B cell (primary cell): ENCODE data around the gene MRPL47. TPM values are rescaled to one million over a fixed set of nuclear protein-coding genes. Genes with fewer than 3 reads are reported as not detected.
A peak's percentile ranks its signal among the peaks of the same experiment; 100 is the strongest.

ENCODE experiments used
- ATAC-seq: fragments of 200-7000 bp; cut with Tn5 transposase; one replicate; pipeline ENCODE4 v1.10.0; 2021; ENCODE audit warnings: low read depth, mild to moderate bottlenecking, moderate number of reproducible peaks, moderate library complexity
- CTCF ChIA-PET: fragments of 350-600 bp; sonication (Branson Sonifier 250); formaldehyde crosslinking; loops from one replicate; lab custom pipeline; 2021; ENCODE audit warnings: antibody characterized with exemption, inconsistent platforms; lab: Charles Lee
- POLR2A ChIA-PET: fragments of 350-600 bp; sonication (Branson Sonifier 250); formaldehyde crosslinking; loops from one replicate; lab custom pipeline; 2021; ENCODE audit warnings: antibody characterized with exemption; lab: Charles Lee
- DNase-seq: peaks from one replicate; pipeline ENCODE4 v3.0.0; 2013
- H2AFZ ChIP-seq: 2 replicates; pipeline ENCODE4 v1.6.1; 2012; ENCODE audit warnings: mild to moderate bottlenecking, low read depth, low read length; ENCODE audit not compliant: insufficient read depth, poor library complexity, severe bottlenecking
- H3K27ac ChIP-seq, 2 donors: 1 replicate in 1 of 2; 2 replicates in 1 of 2; pipeline ENCODE4 v1.5.1; 2012 to 2013; ENCODE audit warnings: low read length in 2 of 2, mild to moderate bottlenecking in 2 of 2, moderate library complexity in 1 of 2
- H3K27me3 ChIP-seq, 4 experiments: fragments of 200-600 bp in 1 of 4; sonication (generic) in 1 of 4; replicated peaks in 1 of 4; 1 replicate in 2 of 4; 2 replicates in 2 of 4; pipeline versions ENCODE4 v1.6.1 to v1.7.0; 2013 to 2016; ENCODE audit warnings: low read length in 3 of 4, mild to moderate bottlenecking in 2 of 4, mixed read lengths in 1 of 4, moderate library complexity in 1 of 4; ENCODE audit not compliant: insufficient read depth in 4 of 4, control insufficient read depth in 3 of 4; ENCODE audit errors: control extremely low read depth in 1 of 4
- H3K36me3 ChIP-seq, 2 experiments: replicated peaks in 1 of 2; 1 replicate in 1 of 2; 2 replicates in 1 of 2; pipeline versions ENCODE4 v1.6.1 to v1.7.1; 2013; ENCODE audit warnings: low read length in 1 of 2; ENCODE audit not compliant: insufficient read depth in 2 of 2, control insufficient read depth in 1 of 2; ENCODE audit errors: control extremely low read depth in 1 of 2, extremely low read depth in 1 of 2
- H3K4me1 ChIP-seq, 2 donors: fragments of 200-600 bp in 1 of 2; sonication (generic) in 1 of 2; 1 replicate in 1 of 2; 2 replicates in 1 of 2; pipeline versions ENCODE4 v1.5.1 to v1.6.1; 2013 to 2017; ENCODE audit warnings: low read length in 2 of 2; ENCODE audit not compliant: control insufficient read depth in 2 of 2, insufficient read depth in 2 of 2
- H3K4me2 ChIP-seq: replicated peaks from 2 replicates; pipeline ENCODE3; 2012; ENCODE audit warnings: mild to moderate bottlenecking, low read depth, low read length; ENCODE audit not compliant: poor library complexity, severe bottlenecking
- H3K4me3 ChIP-seq, 5 experiments: fragments of 200-600 bp in 1 of 5; sonication (generic) in 1 of 5; 1 replicate in 3 of 5; 2 replicates in 2 of 5; pipeline versions ENCODE4 v1.5.1 to v1.7.0; 2011 to 2016; ENCODE audit warnings: low read length in 4 of 5, mild to moderate bottlenecking in 4 of 5, low read depth in 2 of 5, control low read depth in 1 of 5, moderate library complexity in 1 of 5; ENCODE audit not compliant: insufficient read depth in 1 of 5; ENCODE audit errors: control extremely low read depth in 1 of 5, extremely low read depth in 1 of 5
- H3K79me2 ChIP-seq: fragments of 200-600 bp; sonication (generic); one replicate; pipeline ENCODE4 v1.6.0; 2016; ENCODE audit warnings: low read length; ENCODE audit not compliant: control insufficient read depth, insufficient read depth
- H3K9ac ChIP-seq: fragments of 200-600 bp; sonication (generic); 2 replicates; pipeline ENCODE4 v1.6.1; 2017; ENCODE audit warnings: mild to moderate bottlenecking, low read length, moderate library complexity
- H3K9me3 ChIP-seq, 3 donors: one replicate each; pipeline versions ENCODE4 v1.6.1 to v1.7.1; 2013; ENCODE audit warnings: low read length in 2 of 3; ENCODE audit not compliant: control insufficient read depth in 2 of 3, insufficient read depth in 1 of 3; ENCODE audit errors: control extremely low read depth in 1 of 3
- H4K20me1 ChIP-seq: 2 replicates; pipeline ENCODE4 v1.6.0; 2012; ENCODE audit warnings: mild to moderate bottlenecking, low read length; ENCODE audit not compliant: insufficient read depth, control insufficient read depth, poor library complexity, severe bottlenecking
- H3K27ac Mint-ChIP-seq: one replicate; pipeline ENCODE4 v1.8.0; 2021; ENCODE audit warnings: mixed read lengths
- H3K27me3 Mint-ChIP-seq: one replicate; pipeline ENCODE4 v1.8.0; 2021; ENCODE audit warnings: mixed read lengths
- H3K4me1 Mint-ChIP-seq: one replicate; pipeline ENCODE4 v1.8.0; 2021; ENCODE audit warnings: mixed read lengths
- H3K4me3 Mint-ChIP-seq: one replicate; pipeline ENCODE4 v1.8.0; 2021; ENCODE audit warnings: mixed read lengths
- H3K9me3 Mint-ChIP-seq: one replicate; pipeline ENCODE4 v1.8.0; 2022; ENCODE audit warnings: mixed read lengths; ENCODE audit not compliant: insufficient read depth
- EZH2 ChIP-seq: IDR thresholded peaks from 2 replicates; pipeline ENCODE4 v1.6.1; 2012; ENCODE audit warnings: borderline replicate concordance, low read depth, mild to moderate bottlenecking, moderate library complexity, low read length; ENCODE audit not compliant: insufficient read depth, poor library complexity, severe bottlenecking
- WGBS: methylation state at CpG from one replicate; pipeline ENCODE4 v1.1.5; 2013; ENCODE audit warnings: missing lambda C conversion rate; ENCODE audit not compliant: insufficient coverage; 5-methylcytosine and 5-hydroxymethylcytosine counted together
- intact Hi-C: fragments of 100-400 bp; cut with micrococcal nuclease; formaldehyde crosslinking; loops from one replicate; pipeline ENCODE4 v1.10.0; 2022
- polyA plus RNA-seq: library from polyadenylated mRNA; depleted of rRNA; stranded (reverse); fragments of >200 nt; gene quantifications from 2 replicates; pipeline ENCODE4 v1.2.3, GENCODE V29; 2012
- total RNA-seq, 2 donors: library from RNA; stranded (reverse); fragments of 120-200 nt in 1 of 2; gene quantifications; 1 replicate in 1 of 2; 2 replicates in 1 of 2; pipeline versions ENCODE4 v1.2.3 to v1.2.4, GENCODE V29; 2013 to 2022
- TF ChIP-seq, protein P1 (sequence below): fragments of 200-600 bp; IDR thresholded peaks from one replicate; pipeline ENCODE4 v1.8.0; 2022; ENCODE audit warnings: antibody characterized with exemption, mild to moderate bottlenecking

Gene MRPL47
- total and polyA plus RNA-seq, 2 donors (not counting 1 experiment from before 2014, with no cell fraction given) = 7.5 to 22.0 TPM

DNA sequence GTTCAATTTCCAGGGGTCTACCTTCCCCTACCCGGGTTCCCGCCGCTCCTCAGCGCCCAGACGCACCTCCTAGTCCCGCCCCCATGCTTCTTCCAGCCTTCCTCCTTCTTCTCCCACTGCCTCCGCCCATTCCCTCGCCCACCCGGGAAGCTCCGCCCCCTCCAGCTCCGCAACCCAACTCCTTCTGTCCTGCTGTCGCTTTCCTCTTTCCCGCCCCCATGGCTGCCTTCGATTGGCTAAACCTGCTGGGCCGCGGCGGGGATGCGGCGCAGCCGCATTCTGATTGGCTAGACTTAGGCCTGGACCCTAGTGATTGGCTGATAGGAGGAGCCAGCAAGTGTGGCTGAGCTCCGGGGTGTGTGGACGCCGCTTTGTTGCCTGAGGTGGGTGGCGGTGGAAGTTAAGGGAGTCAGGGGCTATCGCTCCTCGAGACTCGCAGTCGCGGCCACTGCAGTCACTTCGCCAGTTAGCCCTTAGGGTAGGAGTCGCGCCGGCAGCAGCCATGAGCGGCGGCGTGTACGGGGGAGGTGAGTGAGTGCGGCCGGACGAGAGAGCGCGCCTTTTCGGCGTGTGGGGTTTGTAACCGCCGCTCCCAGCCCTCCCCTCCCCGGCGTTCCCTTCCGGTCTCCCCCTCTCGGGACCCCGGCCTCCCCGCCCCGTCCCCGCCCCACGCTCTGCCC, 41.7 kb downstream of the MRPL47 start, which contains the start of gene ACTL6A:
ACTL6A (plus strand) TSS at position 336 of the 680 bp plus-strand sequence; CDS start at position 503, 167 bp downstream.
- Histone ChIP-seq H3K79me2 (peaks cover 37% of the 10 kb centered on the region), H3K36me3 (no peaks in the 10 kb centered on the region), H3K9me3 (no peaks in the 10 kb centered on the region), H3K4me3 (peak within 1 kb of the TSS; percentile 55 to 87 (median 83)), H3K27me3 (no peaks in the 10 kb centered on the region), H3K27ac (peak within 1 kb of the TSS; percentile 58 to 73), H3K4me2 (peak within 1 kb of the TSS; percentile 84), H3K4me1 (peaks cover 9% of the 10 kb centered on the region in 2 donors), H3K9ac (peak within 1 kb of the TSS; percentile 75), H2AFZ (peak within 1 kb of the TSS; percentile 90), H4K20me1 (peaks cover 13% of the 10 kb centered on the region)
- H3K4me3 Mint-ChIP-seq = peak within 1 kb of the TSS; percentile 98
- WGBS = under 1% methylated on average over 51 of the region's 55 CpGs
- no peaks in the 10 kb centered on the region for H3K9me3 Mint-ChIP-seq
- TF ChIP-seq, protein P1, sequence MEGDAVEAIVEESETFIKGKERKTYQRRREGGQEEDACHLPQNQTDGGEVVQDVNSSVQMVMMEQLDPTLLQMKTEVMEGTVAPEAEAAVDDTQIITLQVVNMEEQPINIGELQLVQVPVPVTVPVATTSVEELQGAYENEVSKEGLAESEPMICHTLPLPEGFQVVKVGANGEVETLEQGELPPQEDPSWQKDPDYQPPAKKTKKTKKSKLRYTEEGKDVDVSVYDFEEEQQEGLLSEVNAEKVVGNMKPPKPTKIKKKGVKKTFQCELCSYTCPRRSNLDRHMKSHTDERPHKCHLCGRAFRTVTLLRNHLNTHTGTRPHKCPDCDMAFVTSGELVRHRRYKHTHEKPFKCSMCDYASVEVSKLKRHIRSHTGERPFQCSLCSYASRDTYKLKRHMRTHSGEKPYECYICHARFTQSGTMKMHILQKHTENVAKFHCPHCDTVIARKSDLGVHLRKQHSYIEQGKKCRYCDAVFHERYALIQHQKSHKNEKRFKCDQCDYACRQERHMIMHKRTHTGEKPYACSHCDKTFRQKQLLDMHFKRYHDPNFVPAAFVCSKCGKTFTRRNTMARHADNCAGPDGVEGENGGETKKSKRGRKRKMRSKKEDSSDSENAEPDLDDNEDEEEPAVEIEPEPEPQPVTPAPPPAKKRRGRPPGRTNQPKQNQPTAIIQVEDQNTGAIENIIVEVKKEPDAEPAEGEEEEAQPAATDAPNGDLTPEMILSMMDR = no peak
- TF ChIP-seq EZH2 = no peak
- ATAC-seq (peak; percentile 90), DNase-seq (peak; percentile 98)
- ChIA-PET CTCF (interaction anchor here (0.6 to 3.9 kb wide), 17 partner anchors 42 to 488 kb away, joined by 3 to 24 read pairs (median 4); partner anchors contain the start of genes MFN1, MRPL47, NDUFB5 and PIK3CA), POLR2A (interaction anchor here (0.6 to 1.3 kb wide), 4 partner anchors 216 to 488 kb away, joined by 3 to 5 read pairs (median 3); no protein-coding TSS in a partner anchor)
- no peaks in the 10 kb centered on the region for H3K27me3 Mint-ChIP-seq
- H3K27ac Mint-ChIP-seq = peak within 1 kb of the TSS; percentile 94
- H3K4me1 Mint-ChIP-seq = peaks cover 26% of the 10 kb centered on the region
- intact Hi-C loops = loop anchor here (1.0 to 2.0 kb wide), 7 partner anchors 42 to 545 kb away; partner anchors contain the start of genes MRPL47, NDUFB5, USP13 and ZNF639

DNA sequence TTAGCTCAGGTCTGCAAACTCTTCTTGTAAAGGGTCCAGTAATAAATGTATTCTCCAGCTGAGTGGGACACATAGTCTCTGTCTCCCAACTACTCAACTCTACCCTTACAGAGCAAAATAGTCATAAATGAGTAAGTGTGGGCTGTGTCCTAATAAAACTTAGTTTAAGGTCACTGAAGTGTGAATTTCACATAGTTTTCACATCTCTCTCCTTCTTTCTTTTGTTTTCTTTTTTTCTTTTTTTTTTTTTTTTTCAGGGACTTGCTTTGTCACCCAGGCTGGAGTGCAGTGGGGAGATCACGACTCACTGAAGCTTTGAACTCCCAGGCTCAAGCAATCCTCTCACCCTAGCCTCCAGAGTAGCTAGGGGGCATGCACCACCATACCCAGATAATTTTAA, 43.6 kb downstream of the MRPL47 start:
- TF ChIP-seq, protein P1 = no peak
- no peak for TF ChIP-seq EZH2
- CTCF ChIA-PET = interaction anchor here (0.7 to 3.9 kb wide), 6 partner anchors 29 to 239 kb away, joined by 3 to 24 read pairs (median 6); no protein-coding TSS in a partner anchor
- H4K20me1 ChIP-seq = peaks cover 11% of the 10 kb centered on the region
- H3K4me3 ChIP-seq = no peak overlapping the region
- intact Hi-C loops = no loop called here
- Mint-ChIP-seq H3K27me3 (no peaks in the 10 kb centered on the region), H3K9me3 (no peaks in the 10 kb centered on the region), H3K4me3 (no peak overlapping the region), H3K4me1 (peaks cover 21% of the 10 kb centered on the region), H3K27ac (no peak overlapping the region)
- ATAC-seq (no peak), DNase-seq (no peak)
- H3K27me3 ChIP-seq = no peaks in the 10 kb centered on the region
- H3K4me2 ChIP-seq = no peak overlapping the region
- H3K79me2 ChIP-seq = peaks cover 23% of the 10 kb centered on the region
- H2AFZ ChIP-seq = no peak overlapping the region
- no peak overlapping the region for H3K9ac ChIP-seq
- POLR2A ChIA-PET = interaction anchor here (0.7 kb wide), 1 partner anchor 494 kb away, joined by 5 read pairs; no protein-coding TSS in a partner anchor
- no peaks in the 10 kb centered on the region for H3K36me3 ChIP-seq
- H3K27ac ChIP-seq = no peak overlapping the region
- peaks cover 9% of the 10 kb centered on the region in 2 donors for H3K4me1 ChIP-seq
- no CpG with 5 or more reads among the region's 1 CpG for whole genome bisulfite sequencing
- H3K9me3 ChIP-seq = no peaks in the 10 kb centered on the region
